ENCODE results near the gene TAMM41.
A peak's percentile ranks its signal among the peaks of the same experiment; 100 is the strongest.
"Not testable (repeated sequence)": the region's sequence is repeated elsewhere in the genome, so short reads cannot be mapped to it uniquely, and the experiment has no call there.

The TAMM41 gene

DNA sequence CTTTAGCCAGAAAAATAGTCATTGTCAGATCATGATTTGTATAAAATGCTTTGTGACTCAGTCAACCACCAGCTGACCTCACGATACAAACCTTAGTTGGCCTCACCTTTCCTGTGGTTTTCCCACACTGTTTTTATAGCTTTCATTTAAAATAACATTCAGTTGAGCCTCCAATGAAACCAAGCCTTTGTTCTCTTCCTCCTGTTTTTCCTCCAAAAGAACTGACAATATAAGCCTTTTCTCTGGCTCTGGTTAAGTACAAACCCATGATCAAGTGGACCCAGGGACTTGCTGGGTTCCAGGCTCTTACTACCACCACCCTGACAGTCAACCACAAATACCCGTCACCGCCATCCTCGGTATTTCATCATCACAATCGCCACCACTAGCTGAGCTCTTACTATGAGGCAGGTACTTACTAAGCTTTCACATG, 81.7 kb downstream of the TAMM41 start:
- peak; percentile 31 to 48 (median 41) for DNase-seq (ENCODE audit: low read depth in 3 of 3)

GRCh38 chr3:11759996-11760395, 86.7 kb downstream of the TAMM41 start:
- no peak for DNase-seq (ENCODE audit: low read depth in 3 of 3)

DNA sequence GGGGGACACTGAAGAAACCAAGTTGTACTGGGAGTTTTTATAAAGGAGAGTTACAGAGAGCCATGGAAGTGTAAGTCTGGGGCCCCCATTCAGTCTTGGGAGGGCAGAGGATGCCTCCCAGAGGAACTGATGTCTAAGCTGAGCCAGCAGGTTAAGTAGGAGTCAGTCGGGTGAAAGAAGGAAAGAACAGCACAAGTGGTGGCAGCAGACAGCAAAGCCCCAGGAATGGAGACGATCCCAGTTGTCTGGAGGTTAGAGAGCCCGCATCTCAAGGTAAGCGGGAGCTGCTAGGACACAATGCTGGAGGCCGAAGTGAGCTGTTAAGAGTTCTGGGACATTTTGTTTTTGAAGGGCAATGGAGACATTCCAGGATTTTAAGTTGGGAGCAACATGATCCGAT, 88.8 kb downstream of the TAMM41 start:
- DNase-seq (ENCODE audit: low read depth in 3 of 3): no peak

DNA sequence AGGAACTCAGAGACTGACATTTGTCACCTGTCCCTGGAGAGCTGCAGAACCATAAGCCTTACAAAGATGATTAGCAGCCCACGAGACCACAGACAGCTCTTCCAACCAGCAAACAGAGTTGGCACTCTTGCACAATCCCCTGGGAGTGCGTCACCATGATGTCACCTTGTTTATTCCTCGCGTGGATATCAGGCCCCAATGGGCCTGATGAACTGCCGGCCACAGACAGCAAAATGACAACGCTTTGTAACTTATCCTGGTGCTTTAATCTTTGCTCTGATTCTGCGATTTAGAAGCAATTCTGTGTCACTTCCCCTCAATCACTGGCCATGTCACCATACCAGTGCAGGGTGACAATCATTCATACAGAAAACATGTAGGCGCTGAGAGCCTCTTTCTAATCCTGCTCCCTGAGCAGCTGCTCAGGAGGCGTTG, 89.2 kb downstream of the TAMM41 start:
- no peak for DNase-seq (ENCODE audit: low read depth in 3 of 3)

GRCh38 chr3:11755276-11755675, 91.4 kb downstream of the TAMM41 start:
- no peak for DNase-seq (ENCODE audit: low read depth in 3 of 3)

GRCh38 chr3:11752254-11752653, 94.4 kb downstream of the TAMM41 start:
- DNase-seq (ENCODE audit: low read depth in 3 of 3): not testable (repeated sequence)

GRCh38 chr3:11748306-11748705, 98.4 kb downstream of the TAMM41 start:
- DNase-seq (ENCODE audit: low read depth in 3 of 3): not testable (repeated sequence)

Data from stimulated activated CD4-positive, alpha-beta T cell treated with anti-CD3 and anti-CD28 coated beads, TNF-alpha, amount 100 ng/mL, for 48 hours (primary cell).